Lower lobe of right lung (tissue), 2 donors: ENCODE results near the gene RGS16. TPM values are rescaled to one million over a fixed set of nuclear protein-coding genes. Genes with fewer than 3 reads are reported as not detected.
A peak's percentile ranks its signal among the peaks of the same experiment; 100 is the strongest.

Experiments
- ATAC-seq, 2 donors: fragments of 200-7000 bp; cut with Tn5 transposase; one replicate each; pipeline ENCODE4 v1.9.1; 2020 to 2022; ENCODE audit warnings: mild to moderate bottlenecking in 2 of 2, moderate library complexity in 2 of 2
- DNase-seq: peaks from one replicate; pipeline ENCODE4 v3.0.0-alpha.2; 2020
- H3K27ac ChIP-seq: fragments of 200-600 bp; one replicate; pipeline ENCODE4 v1.8.0; 2022
- H3K27me3 ChIP-seq: fragments of 200-600 bp; one replicate; pipeline ENCODE4 v1.8.0; 2022; ENCODE audit warnings: low read depth
- H3K36me3 ChIP-seq: fragments of 200-600 bp; one replicate; pipeline ENCODE4 v1.8.0; 2022; ENCODE audit warnings: mild to moderate bottlenecking
- H3K4me1 ChIP-seq: fragments of 200-600 bp; one replicate; pipeline ENCODE4 v1.8.0; 2022
- H3K4me3 ChIP-seq: fragments of 200-600 bp; one replicate; pipeline ENCODE4 v1.8.0; 2022; ENCODE audit warnings: mild to moderate bottlenecking
- H3K9me3 ChIP-seq: fragments of 200-600 bp; one replicate; pipeline ENCODE4 v1.8.0; 2022
- CTCF ChIP-seq: fragments of 200-600 bp; IDR thresholded peaks from one replicate; pipeline ENCODE4 v1.8.0; 2022; ENCODE audit warnings: antibody characterized with exemption, mild to moderate bottlenecking
- intact Hi-C: fragments of 100-400 bp; cut with DNase I; formaldehyde crosslinking; loops from one replicate; pipeline ENCODE4 v1.11.0; 2022
- total RNA-seq: library from RNA; stranded (reverse); fragmentation: NEBNext Ultra II Directional; extraction: Animal tissue kit (Norgen Biotek cat#: 25700); gene quantifications from one replicate; pipeline ENCODE4 v1.2.1, GENCODE V29; 2021
- donor health status: DM: no; HTN: yes; CAD: no; lungs with severe emphysema.

The RGS16 gene
- total RNA-seq, 1 donor from 2014 or later: 14.6 TPM

- DNase-seq: no peak
- no peak for TF ChIP-seq CTCF
- Histone ChIP-seq H3K4me1 (peaks cover 38% of the 10 kb centered on the region), H3K27ac (peak overlapping the region; percentile 99), H3K27me3 (no peaks in the 10 kb centered on the region), H3K36me3 (peaks cover 5% of the 10 kb centered on the region), H3K9me3 (no peaks in the 10 kb centered on the region), H3K4me3 (peak overlapping the region; percentile 84)
- no peak for ATAC-seq
- intact Hi-C loops: no loop called here
Observed at GRCh38 chr1:182587666-182588499, 16.3 kb downstream of the RGS16 start.

GRCh38 chr1:182587093-182587492 is 17.1 kb downstream of the RGS16 start:
- peaks cover 13% of the 10 kb centered on the region for H3K36me3 ChIP-seq
- no peak for ATAC-seq
- H3K4me3 ChIP-seq: no peak overlapping the region
- TF ChIP-seq CTCF: no peak
- no peaks in the 10 kb centered on the region for H3K27me3 ChIP-seq
- H3K27ac ChIP-seq: no peak overlapping the region
- peaks cover 38% of the 10 kb centered on the region for H3K4me1 ChIP-seq
- no peak for DNase-seq
- intact Hi-C loops: no loop called here
- H3K9me3 ChIP-seq: no peaks in the 10 kb centered on the region

GRCh38 chr1:182586380-182586779 is 17.8 kb downstream of the RGS16 start:
- H3K27me3 ChIP-seq: no peaks in the 10 kb centered on the region
- H3K9me3 ChIP-seq: no peaks in the 10 kb centered on the region
- H3K27ac ChIP-seq: no peak overlapping the region
- peaks cover 38% of the 10 kb centered on the region for H3K4me1 ChIP-seq
- no peak overlapping the region for H3K4me3 ChIP-seq
- no peak for TF ChIP-seq CTCF
- DNase-seq (no peak), ATAC-seq (no peak)
- H3K36me3 ChIP-seq: peaks cover 20% of the 10 kb centered on the region
- intact Hi-C loops: no loop called here

GRCh38 chr1:182584746-182585145 is 19.4 kb downstream of the RGS16 start:
- intact Hi-C loops: no loop called here
- Histone ChIP-seq H3K27me3 (no peaks in the 10 kb centered on the region), H3K4me1 (peaks cover 38% of the 10 kb centered on the region), H3K9me3 (no peaks in the 10 kb centered on the region), H3K4me3 (no peak overlapping the region), H3K27ac (no peak overlapping the region), H3K36me3 (peaks cover 36% of the 10 kb centered on the region)
- no peak for DNase-seq
- no peak for ATAC-seq
- TF ChIP-seq CTCF: no peak

GRCh38 chr1:182580736-182581135 is 23.5 kb downstream of the RGS16 start:
- Histone ChIP-seq H3K36me3 (peaks cover 69% of the 10 kb centered on the region), H3K27ac (no peak overlapping the region), H3K9me3 (no peaks in the 10 kb centered on the region), H3K27me3 (no peaks in the 10 kb centered on the region), H3K4me1 (peaks cover 24% of the 10 kb centered on the region), H3K4me3 (no peak overlapping the region)
- TF ChIP-seq CTCF: no peak
- no peak for DNase-seq
- no peak for ATAC-seq
- intact Hi-C loops: no loop called here
